WI38 (cell line): Measurements from ENCODE around the gene EDC3.
"Not testable (repeated sequence)": the region's sequence is repeated elsewhere in the genome, so short reads cannot be mapped to it uniquely, and the experiment has no call there.

Experiments
- H3K4me3 ChIP-seq: 2 replicates; pipeline ENCODE4 v1.5.1; 2011; ENCODE audit warnings: low read depth, mild to moderate bottlenecking, control low read depth, low read length
- TF ChIP-seq, protein P1 (sequence below): IDR thresholded peaks from 2 replicates; pipeline ENCODE4 v1.5.1; 2012; ENCODE audit warnings: low read depth, mild to moderate bottlenecking, control low read depth, low read length

EDC3 gene

DNA sequence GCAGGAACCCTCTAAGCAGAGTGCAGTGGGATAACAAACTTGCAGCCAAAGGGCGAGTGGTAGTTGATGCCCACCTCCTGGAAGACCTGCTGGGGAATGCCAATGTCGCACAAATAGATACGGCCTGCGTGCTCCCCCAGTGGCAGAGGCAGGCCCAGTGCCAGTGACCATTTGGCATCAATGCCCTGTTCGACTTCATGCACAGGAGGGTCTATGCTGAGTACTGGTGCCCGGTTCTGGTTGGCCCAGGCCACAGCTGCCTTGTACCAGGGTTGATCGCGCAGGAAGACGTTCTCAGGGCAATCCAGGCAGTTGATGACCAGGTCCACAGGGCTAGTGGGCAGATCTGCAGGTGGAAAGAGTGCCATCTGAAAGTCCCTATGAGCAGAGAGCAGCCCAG is 63.2 kb downstream of the EDC3 start:
- no peak overlapping the region for H3K4me3 ChIP-seq
- TF ChIP-seq, protein P1, sequence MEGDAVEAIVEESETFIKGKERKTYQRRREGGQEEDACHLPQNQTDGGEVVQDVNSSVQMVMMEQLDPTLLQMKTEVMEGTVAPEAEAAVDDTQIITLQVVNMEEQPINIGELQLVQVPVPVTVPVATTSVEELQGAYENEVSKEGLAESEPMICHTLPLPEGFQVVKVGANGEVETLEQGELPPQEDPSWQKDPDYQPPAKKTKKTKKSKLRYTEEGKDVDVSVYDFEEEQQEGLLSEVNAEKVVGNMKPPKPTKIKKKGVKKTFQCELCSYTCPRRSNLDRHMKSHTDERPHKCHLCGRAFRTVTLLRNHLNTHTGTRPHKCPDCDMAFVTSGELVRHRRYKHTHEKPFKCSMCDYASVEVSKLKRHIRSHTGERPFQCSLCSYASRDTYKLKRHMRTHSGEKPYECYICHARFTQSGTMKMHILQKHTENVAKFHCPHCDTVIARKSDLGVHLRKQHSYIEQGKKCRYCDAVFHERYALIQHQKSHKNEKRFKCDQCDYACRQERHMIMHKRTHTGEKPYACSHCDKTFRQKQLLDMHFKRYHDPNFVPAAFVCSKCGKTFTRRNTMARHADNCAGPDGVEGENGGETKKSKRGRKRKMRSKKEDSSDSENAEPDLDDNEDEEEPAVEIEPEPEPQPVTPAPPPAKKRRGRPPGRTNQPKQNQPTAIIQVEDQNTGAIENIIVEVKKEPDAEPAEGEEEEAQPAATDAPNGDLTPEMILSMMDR: no peak

DNA sequence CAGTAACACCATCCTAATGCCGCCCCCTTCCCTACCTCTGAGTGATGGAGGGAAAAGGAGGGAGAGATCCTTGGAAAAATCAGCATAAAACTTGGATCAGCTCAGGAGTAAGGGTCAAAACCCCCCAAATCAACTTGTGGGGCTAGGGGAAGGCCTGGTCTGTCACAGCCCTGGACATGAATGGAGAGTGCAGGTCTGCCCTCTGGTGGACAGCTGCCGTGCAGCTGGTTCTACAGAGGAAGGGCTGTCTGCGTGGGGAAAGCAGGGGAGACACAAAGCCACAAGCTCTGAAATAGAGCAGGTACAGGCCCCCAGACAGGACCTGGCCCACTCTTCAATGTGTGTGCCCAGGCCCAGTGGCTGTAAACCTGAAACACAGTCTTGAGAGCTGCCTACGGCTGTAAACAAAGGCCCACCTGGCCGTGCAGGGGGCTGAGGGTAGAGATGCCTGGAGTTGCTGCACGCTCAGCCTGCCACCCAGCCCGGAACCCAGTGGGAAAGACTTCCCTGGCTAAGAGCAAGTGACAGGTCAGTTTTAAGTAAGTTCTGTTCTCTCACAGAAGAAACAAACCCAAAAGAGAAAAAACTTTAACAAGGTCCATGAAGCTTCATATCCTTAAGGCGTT is 63.8 kb downstream of the EDC3 start:
- TF ChIP-seq, protein P1: peak; percentile 87

DNA sequence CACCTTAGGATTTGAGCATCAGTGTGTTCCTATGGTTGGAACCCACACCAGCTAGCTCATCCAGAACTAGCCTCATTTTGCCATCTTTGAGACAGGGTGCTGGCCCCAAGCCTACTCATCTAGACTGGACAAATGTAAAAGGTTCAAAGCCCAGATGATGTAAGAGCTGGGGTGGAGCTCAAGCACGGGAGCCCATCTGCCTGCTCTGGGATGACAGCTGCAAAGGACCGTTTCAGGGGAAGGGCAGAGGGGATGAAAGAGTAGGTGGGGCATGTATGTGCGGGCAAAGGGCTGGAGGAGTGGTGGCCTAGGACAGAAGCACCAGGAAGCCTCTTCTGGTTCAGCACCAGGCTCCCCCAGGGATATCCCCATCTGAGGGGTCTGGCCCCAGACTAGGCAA is 64.4 kb downstream of the EDC3 start:
- H3K4me3 ChIP-seq: no peak overlapping the region
- TF ChIP-seq, protein P1: no peak

More for the DNA sequence above, 63.8 kb downstream of the EDC3 start:
- H3K4me3 ChIP-seq: no peak overlapping the region

DNA sequence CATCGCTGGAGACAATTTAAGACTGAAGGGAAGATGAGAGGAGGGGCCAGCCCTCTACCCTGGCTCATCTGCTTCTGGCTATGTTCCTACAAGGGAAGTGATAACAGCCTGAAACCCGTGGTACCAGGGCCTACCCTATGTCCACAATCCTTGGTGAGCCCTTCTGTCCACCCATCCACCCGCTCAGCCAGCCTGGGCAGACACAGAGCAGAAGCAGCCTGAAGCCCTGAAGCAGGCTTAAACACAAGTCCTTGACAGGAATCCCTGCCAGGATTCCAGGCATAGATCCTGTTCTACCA is 64.8 kb downstream of the EDC3 start:
- H3K4me3 ChIP-seq: no peak overlapping the region
- TF ChIP-seq, protein P1: no peak

DNA sequence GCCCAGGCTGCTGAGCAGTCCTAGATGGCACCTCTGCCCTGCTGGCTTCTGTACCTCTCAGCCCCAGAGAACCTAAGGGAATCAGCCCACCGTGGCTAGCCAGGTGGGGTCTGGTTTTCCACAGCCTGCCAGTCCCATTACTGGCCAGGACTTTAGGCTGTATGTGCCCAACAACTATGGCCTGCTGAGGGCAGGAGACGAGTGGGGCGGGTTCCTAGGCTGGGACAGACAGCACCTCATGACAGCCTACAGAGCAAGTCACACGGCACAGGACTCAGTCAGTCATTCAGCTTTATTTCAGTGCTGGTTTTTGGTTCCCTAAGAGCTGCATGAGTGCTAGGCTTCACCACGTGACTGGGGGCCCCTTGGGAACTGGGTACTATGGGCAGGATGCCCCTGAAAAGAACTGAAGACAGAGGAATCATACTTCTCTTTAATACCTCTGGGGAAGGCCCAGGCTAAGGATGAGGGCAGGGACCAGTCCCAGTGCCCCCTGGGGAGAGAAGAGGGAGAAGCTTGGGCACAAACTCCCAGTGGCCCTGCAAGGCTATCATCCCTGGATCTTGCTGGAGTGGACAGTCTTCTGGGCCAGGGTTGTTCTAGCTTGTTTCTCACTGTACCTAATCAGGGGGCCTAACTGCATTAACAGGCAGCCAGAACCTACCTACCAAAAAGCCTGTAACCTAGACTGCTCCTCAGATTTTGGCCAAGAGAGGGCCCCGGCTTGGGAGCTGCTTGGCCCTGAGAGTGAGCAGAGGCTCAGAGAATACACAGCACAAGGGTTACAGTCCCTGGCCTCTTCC is 65.3 kb downstream of the EDC3 start:
- TF ChIP-seq, protein P1: no peak

DNA sequence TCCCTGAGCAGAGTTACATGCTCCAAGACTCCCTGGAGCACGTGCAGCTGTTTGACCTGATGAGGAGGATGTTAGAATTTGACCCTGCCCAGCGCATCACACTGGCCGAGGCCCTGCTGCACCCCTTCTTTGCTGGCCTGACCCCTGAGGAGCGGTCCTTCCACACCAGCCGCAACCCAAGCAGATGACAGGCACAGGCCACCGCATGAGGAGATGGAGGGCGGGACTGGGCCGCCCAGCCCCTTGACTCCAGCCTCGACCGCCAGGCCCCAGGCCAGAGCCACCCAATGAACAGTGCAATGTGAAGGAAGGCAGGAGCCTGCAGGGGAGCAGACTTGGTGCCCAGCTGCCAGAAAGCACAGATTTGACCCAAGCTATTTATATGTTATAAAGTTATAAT is 66.1 kb downstream of the EDC3 start:
- not testable (repeated sequence) for H3K4me3 ChIP-seq

More for the DNA sequence above, 65.3 kb downstream of the EDC3 start:
- H3K4me3 ChIP-seq: no peak overlapping the region

DNA sequence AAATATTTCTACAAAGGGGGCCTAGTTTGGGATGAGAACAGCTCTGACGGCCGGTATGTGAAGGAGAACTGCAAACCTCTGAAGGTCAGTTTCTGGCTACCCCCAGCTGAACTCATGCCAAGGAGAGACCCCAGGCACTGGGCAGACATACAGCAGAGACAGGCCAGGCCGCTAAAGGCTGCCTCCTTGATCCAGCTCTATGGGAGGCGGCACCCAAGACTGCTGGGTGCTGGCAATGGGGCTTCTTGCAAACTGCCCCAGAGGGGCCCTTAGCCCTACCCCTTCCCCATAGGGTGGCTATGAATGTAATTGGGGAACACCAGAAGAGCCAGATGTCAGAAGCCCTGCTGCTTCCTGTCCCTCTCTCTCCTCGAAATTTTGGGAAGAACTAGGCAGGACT is 66.9 kb downstream of the EDC3 start:
- TF ChIP-seq, protein P1: no peak
- H3K4me3 ChIP-seq: no peak overlapping the region
